ENCODE measurements around the gene MVB12B.

Gene MVB12B

DNA sequence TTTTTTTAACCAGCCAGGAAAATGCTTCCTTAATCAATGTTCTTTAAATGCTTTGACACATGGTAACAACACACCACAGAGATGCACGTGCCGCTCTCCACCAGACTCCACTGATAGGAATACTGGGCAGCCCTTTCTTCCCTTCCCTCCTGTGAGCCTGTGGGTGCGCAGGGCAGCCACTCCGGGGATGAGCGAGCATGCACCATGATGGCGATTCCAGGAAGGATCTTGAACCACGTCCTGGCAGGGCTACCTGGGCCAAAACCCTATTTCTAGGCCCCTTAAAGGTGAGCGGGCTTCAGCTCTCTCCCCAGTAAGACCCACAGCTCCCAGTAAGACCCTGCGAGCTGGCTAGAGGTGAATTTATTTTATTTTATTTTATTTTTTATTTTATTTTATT, 128.2 kb downstream of the MVB12B start:
- Histone ChIP-seq H3K4me1 (ENCODE audit: control insufficient read depth in 2 of 2, insufficient read depth in 1 of 2, low read depth in 1 of 2, low read length in 2 of 2) (peaks cover 11 to 25% of the 10 kb centered on the region in 2 donors), H3K18ac (ENCODE audit: low read length) (no peak overlapping the region), H3K4me3 (ENCODE audit: low read length in 2 of 2) (no peak overlapping the region), H3K36me3 (replicated peaks in 1 of 2; ENCODE audit: control insufficient read depth in 2 of 2, insufficient read depth in 2 of 2, low read length in 2 of 2) (peaks cover 4 to 9% of the 10 kb centered on the region in 2 donors), H3K4me2 (ENCODE audit: insufficient read depth, low read length, poor library complexity, severe bottlenecking) (no peak overlapping the region), H3K4ac (ENCODE audit: low read length) (no peak overlapping the region), H4K91ac (ENCODE audit: low read depth, low read length, poor library complexity) (no peak overlapping the region), H3K14ac (ENCODE audit: low read length) (no peak overlapping the region), H2BK12ac (ENCODE audit: low read length) (no peak overlapping the region), H2AFZ (ENCODE audit: low read length) (no peak overlapping the region), H2BK5ac (ENCODE audit: low read length) (no peak overlapping the region), H3K9me3 (replicated peaks in 1 of 2; ENCODE audit: control insufficient read depth in 2 of 2, insufficient read depth in 1 of 2, low read depth in 1 of 2, low read length in 2 of 2) (peaks cover 0 to 3% of the 10 kb centered on the region in 2 donors), H3K9ac (ENCODE audit: low read depth, low read length, poor library complexity) (no peak overlapping the region), H3K23ac (ENCODE audit: low read depth, low read length, poor library complexity) (no peak overlapping the region), H3K79me1 (ENCODE audit: low read depth, low read length) (no peaks in the 10 kb centered on the region), H2BK120ac (ENCODE audit: low read depth, low read length) (no peak overlapping the region), H2BK15ac (ENCODE audit: low read length) (no peak overlapping the region), H4K8ac (ENCODE audit: low read depth, low read length) (no peak overlapping the region), H3K27me3 (ENCODE audit: control insufficient read depth in 3 of 3, insufficient read depth in 3 of 3, low read depth in 1 of 3, low read length in 3 of 3) (no peaks in the 10 kb centered on the region), H3K27ac (replicated peaks; ENCODE audit: low read length) (no peak overlapping the region), H2AK5ac (ENCODE audit: low read depth, low read length) (no peak overlapping the region)
- DNase-seq (ENCODE audit: low spot score): no peak
- WGBS, 2 donors (ENCODE audit: extremely low coverage in 2 of 2, insufficient read length in 2 of 2, insufficient replicate concordance in 1 of 2): no CpG with 5 or more reads among the region's 9 CpGs

DNA sequence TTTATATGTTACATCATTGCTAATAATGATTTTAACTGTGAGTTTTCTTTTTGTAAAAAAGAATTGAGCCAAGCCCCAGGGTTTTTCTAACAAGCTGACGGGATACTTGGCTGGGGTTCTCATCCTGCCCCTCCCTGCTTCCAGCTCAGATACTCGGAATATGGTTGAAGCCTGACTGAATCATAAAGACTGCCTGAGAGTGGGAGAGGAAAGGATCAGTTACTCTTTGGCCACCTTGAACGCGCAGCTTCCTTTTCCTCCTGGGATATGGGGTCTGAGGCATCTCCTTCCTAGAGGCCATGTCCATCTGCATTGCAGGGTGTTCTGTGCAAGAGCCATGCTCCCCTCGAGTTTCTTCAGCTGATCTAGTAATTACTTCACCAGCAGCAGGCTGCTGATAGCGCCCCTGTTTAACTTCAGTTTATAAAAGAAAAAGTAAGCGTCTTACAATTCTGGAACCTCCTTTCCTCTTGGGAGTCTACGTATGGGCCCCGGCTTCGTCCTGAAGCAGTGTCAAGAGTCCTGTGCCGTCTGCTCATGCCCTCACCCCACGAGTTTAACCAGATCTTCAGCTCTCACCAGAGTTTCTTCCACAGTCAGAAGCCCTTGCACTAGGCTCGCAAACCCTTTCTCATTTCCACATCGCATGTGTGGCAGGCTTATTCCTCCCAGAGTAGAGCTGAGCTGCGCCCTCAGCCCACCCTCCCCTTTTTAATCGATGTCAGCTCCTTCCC, 130.0 kb downstream of the MVB12B start:
- no peaks in the 10 kb centered on the region for H3K79me1 ChIP-seq (ENCODE audit: low read depth, low read length)
- H3K27me3 ChIP-seq (ENCODE audit: control insufficient read depth in 3 of 3, insufficient read depth in 3 of 3, low read depth in 1 of 3, low read length in 3 of 3): no peaks in the 10 kb centered on the region
- no peak overlapping the region for H3K4me3 ChIP-seq (ENCODE audit: low read length in 2 of 2)
- no peak overlapping the region for H2BK5ac ChIP-seq (ENCODE audit: low read length)
- H3K4me2 ChIP-seq (ENCODE audit: insufficient read depth, low read length, poor library complexity, severe bottlenecking): no peak overlapping the region
- no peak for DNase-seq (ENCODE audit: low spot score)
- H3K9me3 ChIP-seq (replicated peaks in 1 of 2; ENCODE audit: control insufficient read depth in 2 of 2, insufficient read depth in 1 of 2, low read depth in 1 of 2, low read length in 2 of 2): peaks cover 0 to 3% of the 10 kb centered on the region in 2 donors
- H2AFZ ChIP-seq (ENCODE audit: low read length): no peak overlapping the region
- no peak overlapping the region for H3K18ac ChIP-seq (ENCODE audit: low read length)
- H3K4me1 ChIP-seq (ENCODE audit: control insufficient read depth in 2 of 2, insufficient read depth in 1 of 2, low read depth in 1 of 2, low read length in 2 of 2): peaks cover 11 to 23% of the 10 kb centered on the region in 2 donors
- no peak overlapping the region for H3K23ac ChIP-seq (ENCODE audit: low read depth, low read length, poor library complexity)
- no peak overlapping the region for H2BK12ac ChIP-seq (ENCODE audit: low read length)
- H4K91ac ChIP-seq (ENCODE audit: low read depth, low read length, poor library complexity): no peak overlapping the region
- H3K27ac ChIP-seq (replicated peaks; ENCODE audit: low read length): no peak overlapping the region
- H3K36me3 ChIP-seq (replicated peaks in 1 of 2; ENCODE audit: control insufficient read depth in 2 of 2, insufficient read depth in 2 of 2, low read length in 2 of 2): peaks cover 4 to 9% of the 10 kb centered on the region in 2 donors
- H3K4ac ChIP-seq (ENCODE audit: low read length): no peak overlapping the region
- no peak overlapping the region for H2BK15ac ChIP-seq (ENCODE audit: low read length)
- WGBS, 2 donors (ENCODE audit: extremely low coverage in 2 of 2, insufficient read length in 2 of 2, insufficient replicate concordance in 1 of 2): no CpG with 5 or more reads among the region's 16 CpGs
- no peak overlapping the region for H2AK5ac ChIP-seq (ENCODE audit: low read depth, low read length)
- no peak overlapping the region for H3K9ac ChIP-seq (ENCODE audit: low read depth, low read length, poor library complexity)
- no peak overlapping the region for H2BK120ac ChIP-seq (ENCODE audit: low read depth, low read length)
- no peak overlapping the region for H3K14ac ChIP-seq (ENCODE audit: low read length)
- H4K8ac ChIP-seq (ENCODE audit: low read depth, low read length): no peak overlapping the region

DNA sequence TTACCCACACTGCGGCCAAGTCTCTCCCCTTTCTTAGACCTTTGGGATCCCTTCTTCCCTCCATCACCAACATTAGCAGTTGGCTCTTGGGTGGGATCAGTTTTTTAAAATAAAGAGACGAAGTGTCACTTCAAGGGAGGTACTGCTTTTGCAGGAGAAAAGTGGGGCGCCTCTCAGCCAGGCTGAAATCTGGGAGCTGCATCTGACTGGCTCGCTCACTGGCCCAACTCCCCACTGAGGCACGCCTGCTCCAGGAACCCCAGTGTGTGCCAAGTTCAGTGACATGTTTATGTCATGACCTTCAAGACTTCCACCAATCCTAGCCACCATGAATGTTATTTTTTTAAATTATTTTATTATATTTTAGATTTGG, 130.5 kb downstream of the MVB12B start:
- no peak overlapping the region for H3K4me3 ChIP-seq (ENCODE audit: low read length in 2 of 2)
- H3K23ac ChIP-seq (ENCODE audit: low read depth, low read length, poor library complexity): no peak overlapping the region
- no peak overlapping the region for H2BK12ac ChIP-seq (ENCODE audit: low read length)
- H3K18ac ChIP-seq (ENCODE audit: low read length): no peak overlapping the region
- H4K8ac ChIP-seq (ENCODE audit: low read depth, low read length): no peak overlapping the region
- no peak for DNase-seq (ENCODE audit: low spot score)
- no peak overlapping the region for H3K4me2 ChIP-seq (ENCODE audit: insufficient read depth, low read length, poor library complexity, severe bottlenecking)
- no peak overlapping the region for H2BK5ac ChIP-seq (ENCODE audit: low read length)
- no peak overlapping the region for H3K27ac ChIP-seq (replicated peaks; ENCODE audit: low read length)
- H3K36me3 ChIP-seq (replicated peaks in 1 of 2; ENCODE audit: control insufficient read depth in 2 of 2, insufficient read depth in 2 of 2, low read length in 2 of 2): peaks cover 4 to 5% of the 10 kb centered on the region in 2 donors
- H2BK120ac ChIP-seq (ENCODE audit: low read depth, low read length): no peak overlapping the region
- H3K9ac ChIP-seq (ENCODE audit: low read depth, low read length, poor library complexity): no peak overlapping the region
- no peak overlapping the region for H3K4ac ChIP-seq (ENCODE audit: low read length)
- H4K91ac ChIP-seq (ENCODE audit: low read depth, low read length, poor library complexity): no peak overlapping the region
- H3K14ac ChIP-seq (ENCODE audit: low read length): no peak overlapping the region
- H3K79me1 ChIP-seq (ENCODE audit: low read depth, low read length): no peaks in the 10 kb centered on the region
- no peak overlapping the region for H2BK15ac ChIP-seq (ENCODE audit: low read length)
- H3K9me3 ChIP-seq (replicated peaks in 1 of 2; ENCODE audit: control insufficient read depth in 2 of 2, insufficient read depth in 1 of 2, low read depth in 1 of 2, low read length in 2 of 2): peaks cover 0 to 3% of the 10 kb centered on the region in 2 donors
- no peaks in the 10 kb centered on the region for H3K27me3 ChIP-seq (ENCODE audit: control insufficient read depth in 3 of 3, insufficient read depth in 3 of 3, low read depth in 1 of 3, low read length in 3 of 3)
- H2AFZ ChIP-seq (ENCODE audit: low read length): no peak overlapping the region
- H2AK5ac ChIP-seq (ENCODE audit: low read depth, low read length): no peak overlapping the region
- WGBS, 2 donors (ENCODE audit: extremely low coverage in 2 of 2, insufficient read length in 2 of 2, insufficient replicate concordance in 1 of 2): no CpG with 5 or more reads among the region's 5 CpGs
- H3K4me1 ChIP-seq (ENCODE audit: control insufficient read depth in 2 of 2, insufficient read depth in 1 of 2, low read depth in 1 of 2, low read length in 2 of 2): peaks cover 7 to 20% of the 10 kb centered on the region in 2 donors

DNA sequence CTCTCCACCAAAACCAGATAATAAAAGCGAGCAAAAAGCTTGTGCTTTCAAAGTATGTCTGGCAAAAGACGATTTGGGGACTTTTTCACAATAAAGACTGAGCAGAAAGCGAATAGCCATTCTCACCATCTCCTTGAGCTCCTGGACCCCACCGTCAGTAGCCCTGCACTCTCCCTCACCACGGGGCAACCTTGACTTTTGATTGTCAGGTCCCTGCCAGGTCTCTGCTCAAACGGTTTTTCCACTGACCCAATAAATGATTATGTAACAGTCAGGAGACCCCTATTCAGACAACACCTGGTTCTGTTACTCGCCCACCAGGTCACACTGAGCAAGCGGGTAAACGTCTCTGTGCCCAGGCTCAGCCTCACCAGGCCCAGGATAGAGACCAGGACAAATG, 131.3 kb downstream of the MVB12B start:
- no peak overlapping the region for H2AFZ ChIP-seq (ENCODE audit: low read length)
- H4K91ac ChIP-seq (ENCODE audit: low read depth, low read length, poor library complexity): no peak overlapping the region
- H3K23ac ChIP-seq (ENCODE audit: low read depth, low read length, poor library complexity): no peak overlapping the region
- no peak overlapping the region for H3K4me2 ChIP-seq (ENCODE audit: insufficient read depth, low read length, poor library complexity, severe bottlenecking)
- no peak overlapping the region for H4K8ac ChIP-seq (ENCODE audit: low read depth, low read length)
- no peaks in the 10 kb centered on the region for H3K27me3 ChIP-seq (ENCODE audit: control insufficient read depth in 3 of 3, insufficient read depth in 3 of 3, low read depth in 1 of 3, low read length in 3 of 3)
- H2BK5ac ChIP-seq (ENCODE audit: low read length): no peak overlapping the region
- peaks cover 5 to 17% of the 10 kb centered on the region in 2 donors for H3K4me1 ChIP-seq (ENCODE audit: control insufficient read depth in 2 of 2, insufficient read depth in 1 of 2, low read depth in 1 of 2, low read length in 2 of 2)
- peaks cover 2 to 4% of the 10 kb centered on the region in 2 donors for H3K36me3 ChIP-seq (replicated peaks in 1 of 2; ENCODE audit: control insufficient read depth in 2 of 2, insufficient read depth in 2 of 2, low read length in 2 of 2)
- peaks cover 0 to 3% of the 10 kb centered on the region in 2 donors for H3K9me3 ChIP-seq (replicated peaks in 1 of 2; ENCODE audit: control insufficient read depth in 2 of 2, insufficient read depth in 1 of 2, low read depth in 1 of 2, low read length in 2 of 2)
- no peak for DNase-seq (ENCODE audit: low spot score)
- no peak overlapping the region for H2BK120ac ChIP-seq (ENCODE audit: low read depth, low read length)
- no CpG with 5 or more reads among the region's 9 CpGs for WGBS, 2 donors (ENCODE audit: extremely low coverage in 2 of 2, insufficient read length in 2 of 2, insufficient replicate concordance in 1 of 2)
- no peak overlapping the region for H3K4me3 ChIP-seq (ENCODE audit: low read length in 2 of 2)
- no peak overlapping the region for H2BK15ac ChIP-seq (ENCODE audit: low read length)
- H3K27ac ChIP-seq (replicated peaks; ENCODE audit: low read length): no peak overlapping the region
- H3K4ac ChIP-seq (ENCODE audit: low read length): no peak overlapping the region
- H3K18ac ChIP-seq (ENCODE audit: low read length): no peak overlapping the region
- H3K79me1 ChIP-seq (ENCODE audit: low read depth, low read length): no peaks in the 10 kb centered on the region
- H3K14ac ChIP-seq (ENCODE audit: low read length): no peak overlapping the region
- H2BK12ac ChIP-seq (ENCODE audit: low read length): no peak overlapping the region
- no peak overlapping the region for H2AK5ac ChIP-seq (ENCODE audit: low read depth, low read length)
- H3K9ac ChIP-seq (ENCODE audit: low read depth, low read length, poor library complexity): no peak overlapping the region

Measured in neuronal stem cell (in vitro differentiated cells).